Liver (tissue), 9 donors: Measurements from ENCODE around the gene TAL1. TPM values are rescaled to one million over a fixed set of nuclear protein-coding genes. Genes with fewer than 3 reads are reported as not detected.

Experiments used
- DNase-seq: peaks from one replicate; pipeline ENCODE4 v3.0.0-alpha.2; 2017; ENCODE audit warnings: low spot score
- H3K27ac ChIP-seq, 2 donors: one replicate each; pipeline ENCODE4 v1.7.0; 2013; ENCODE audit warnings: inconsistent platforms in 2 of 2, low read length in 2 of 2, control low read depth in 1 of 2, low read depth in 1 of 2, mild to moderate bottlenecking in 1 of 2
- H3K27me3 ChIP-seq, 4 donors: one replicate each; pipeline versions ENCODE4 v1.6.1 to v1.7.0; 2013; ENCODE audit warnings: low read length in 3 of 4, inconsistent platforms in 1 of 4, mild to moderate bottlenecking in 1 of 4, moderate library complexity in 1 of 4; ENCODE audit not compliant: control insufficient read depth in 4 of 4, insufficient read depth in 4 of 4
- H3K36me3 ChIP-seq, 4 donors: one replicate each; pipeline versions ENCODE4 v1.6.1 to v1.7.0; 2013; ENCODE audit warnings: low read length in 3 of 4, mild to moderate bottlenecking in 3 of 4, low read depth in 1 of 4, moderate library complexity in 1 of 4; ENCODE audit not compliant: control insufficient read depth in 4 of 4, insufficient read depth in 3 of 4
- H3K4me1 ChIP-seq, 4 donors: one replicate each; pipeline versions ENCODE4 v1.6.1 to v1.7.0; 2013; ENCODE audit warnings: low read length in 3 of 4, mild to moderate bottlenecking in 3 of 4, moderate library complexity in 1 of 4; ENCODE audit not compliant: control insufficient read depth in 4 of 4, insufficient read depth in 4 of 4
- H3K4me3 ChIP-seq, 3 donors: one replicate each; pipeline versions ENCODE4 v1.6.1 to v1.7.0; 2013; ENCODE audit warnings: low read length in 3 of 3, control low read depth in 1 of 3, low read depth in 1 of 3, mild to moderate bottlenecking in 1 of 3
- H3K9ac ChIP-seq, 2 donors: one replicate each; pipeline ENCODE4 v1.7.0; 2013; ENCODE audit warnings: low read length in 2 of 2, mild to moderate bottlenecking in 2 of 2, moderate library complexity in 2 of 2, control low read depth in 1 of 2, low read depth in 1 of 2
- H3K9me3 ChIP-seq, 4 donors: one replicate each; pipeline versions ENCODE4 v1.6.1 to v1.7.0; 2013; ENCODE audit warnings: low read length in 3 of 4; ENCODE audit not compliant: control insufficient read depth in 4 of 4
- ATF3 ChIP-seq: IDR thresholded peaks from 2 replicates; pipeline ENCODE4 v1.6.1; 2016; ENCODE audit warnings: antibody characterized with exemption
- EGR1 ChIP-seq, 2 donors: IDR thresholded peaks; 2 replicates each; pipeline ENCODE4 v1.6.1; 2016 to 2018; ENCODE audit warnings: antibody characterized with exemption in 2 of 2, low read depth in 2 of 2
- FOXA1 ChIP-seq: IDR thresholded peaks from 2 replicates; pipeline ENCODE4 v1.6.1; 2016; ENCODE audit warnings: antibody characterized with exemption
- FOXA2 ChIP-seq: IDR thresholded peaks from 2 replicates; pipeline ENCODE4 v1.6.1; 2016; ENCODE audit warnings: antibody characterized with exemption
- GABPA ChIP-seq, 2 donors: IDR thresholded peaks in 1 of 2; conservative IDR thresholded peaks in 1 of 2; 2 replicates each; pipeline ENCODE4 v1.6.1; 2016; ENCODE audit warnings: antibody characterized with exemption in 2 of 2, mild to moderate bottlenecking in 1 of 2, moderate library complexity in 1 of 2
- HNF4A ChIP-seq, 2 donors: conservative IDR thresholded peaks; 2 replicates each; pipeline ENCODE4 v1.6.1; 2016; ENCODE audit warnings: antibody characterized with exemption in 2 of 2, mild to moderate bottlenecking in 2 of 2
- HNF4G ChIP-seq: IDR thresholded peaks from 2 replicates; pipeline ENCODE4 v1.6.1; 2016; ENCODE audit warnings: antibody characterized with exemption
- MAX ChIP-seq: IDR thresholded peaks from 2 replicates; pipeline ENCODE4 v1.6.1; 2016; ENCODE audit warnings: antibody characterized with exemption
- NR2F2 ChIP-seq: IDR thresholded peaks from 2 replicates; pipeline ENCODE4 v1.6.1; 2016; ENCODE audit warnings: antibody characterized with exemption
- RAD21 ChIP-seq, 2 donors: IDR thresholded peaks; 2 replicates each; pipeline ENCODE4 v1.6.1; 2016; ENCODE audit warnings: antibody characterized with exemption in 2 of 2, mild to moderate bottlenecking in 2 of 2
- RXRA ChIP-seq, 2 donors: IDR thresholded peaks; 2 replicates each; pipeline ENCODE4 v1.6.1; 2017 to 2018; ENCODE audit warnings: antibody characterized with exemption in 2 of 2, mild to moderate bottlenecking in 1 of 2
- SP1 ChIP-seq: IDR thresholded peaks from 2 replicates; pipeline ENCODE4 v1.6.1; 2018; ENCODE audit warnings: antibody characterized with exemption, mild to moderate bottlenecking
- TAF1 ChIP-seq: conservative IDR thresholded peaks from 2 replicates; pipeline ENCODE4 v1.6.1; 2016; ENCODE audit warnings: antibody characterized with exemption, mild to moderate bottlenecking
- YY1 ChIP-seq: IDR thresholded peaks from 2 replicates; pipeline ENCODE4 v1.6.1; 2016; ENCODE audit warnings: antibody characterized with exemption, mild to moderate bottlenecking
- WGBS: extraction: QIAGEN DNeasy Blood & Tissue Kit; methylation state at CpG from one replicate; pipeline ENCODE4 v1.1.7; 2013; 5-methylcytosine and 5-hydroxymethylcytosine counted together
- polyA plus RNA-seq, 2 donors: library from polyadenylated mRNA; stranded (reverse) in 1 of 2; unstranded in 1 of 2; fragments of 200-250 nt in 1 of 2; fragments of >200 nt in 1 of 2; fragmentation: Nextera tagmentation in 1 of 2; extraction: Ambion mirVana in 1 of 2; gene quantifications; one replicate each; pipeline versions ENCODE4 v1.2.1 to v1.2.3, GENCODE V29; 2013 to 2015
- total RNA-seq, 2 donors: library from RNA; depleted of rRNA; stranded (reverse); fragments of >200 nt; gene quantifications; one replicate each; pipeline ENCODE4 v1.2.3, GENCODE V29; 2014
- TF ChIP-seq, protein P1 (sequence below): IDR thresholded peaks from 2 replicates; pipeline ENCODE4 v1.6.1; 2016; ENCODE audit warnings: antibody characterized with exemption, mild to moderate bottlenecking
- TF ChIP-seq, protein P2 (sequence below): fragments of 150-350 bp; IDR thresholded peaks from 2 replicates; pipeline ENCODE4 v1.5.1; 2017; ENCODE audit warnings: improper control_type of control experiment, low read depth, low read length; ENCODE audit not compliant: missing input control
- donor health status: healthy.
- donor health status: healthy.
- donor health status: healthy.
- donor health status: healthy.
- donor health status: healthy.

TAL1 gene
- total and polyA plus RNA-seq, 4 donors = 0.79 to 184 (median 2.3) TPM

- Histone ChIP-seq H3K27ac (peak overlapping the region in 1 of 2 donors; percentile 31), H3K4me1 (no peaks in the 10 kb centered on the region), H3K36me3 (no peaks in the 10 kb centered on the region), H3K4me3 (no peak overlapping the region), H3K9ac (no peak overlapping the region), H3K9me3 (no peaks in the 10 kb centered on the region), H3K27me3 (no peaks in the 10 kb centered on the region)
- WGBS = 59% methylated on average over 11 of the region's 11 CpGs
- DNase-seq = peak; percentile 54
- TF ChIP-seq RXRA (IDR thresholded peaks at IDR 0.05) (no peak), MAX (peak; percentile 30), HNF4G (no peak), ATF3 (no peak), NR2F2 (peak; percentile 87), GABPA (IDR thresholded peaks at IDR 0.05 in 1 of 2, conservative IDR thresholded peaks at IDR 0.05 in 1 of 2) (no peak), TAF1 (no peak), EGR1 (IDR thresholded peaks at IDR 0.05; ENCODE audit: low read depth in 2 of 2) (peak in 1 of 2 donors; percentile 31), SP1 (peak; percentile 34), FOXA1 (no peak), YY1 (no peak)
- TF ChIP-seq, protein P1, sequence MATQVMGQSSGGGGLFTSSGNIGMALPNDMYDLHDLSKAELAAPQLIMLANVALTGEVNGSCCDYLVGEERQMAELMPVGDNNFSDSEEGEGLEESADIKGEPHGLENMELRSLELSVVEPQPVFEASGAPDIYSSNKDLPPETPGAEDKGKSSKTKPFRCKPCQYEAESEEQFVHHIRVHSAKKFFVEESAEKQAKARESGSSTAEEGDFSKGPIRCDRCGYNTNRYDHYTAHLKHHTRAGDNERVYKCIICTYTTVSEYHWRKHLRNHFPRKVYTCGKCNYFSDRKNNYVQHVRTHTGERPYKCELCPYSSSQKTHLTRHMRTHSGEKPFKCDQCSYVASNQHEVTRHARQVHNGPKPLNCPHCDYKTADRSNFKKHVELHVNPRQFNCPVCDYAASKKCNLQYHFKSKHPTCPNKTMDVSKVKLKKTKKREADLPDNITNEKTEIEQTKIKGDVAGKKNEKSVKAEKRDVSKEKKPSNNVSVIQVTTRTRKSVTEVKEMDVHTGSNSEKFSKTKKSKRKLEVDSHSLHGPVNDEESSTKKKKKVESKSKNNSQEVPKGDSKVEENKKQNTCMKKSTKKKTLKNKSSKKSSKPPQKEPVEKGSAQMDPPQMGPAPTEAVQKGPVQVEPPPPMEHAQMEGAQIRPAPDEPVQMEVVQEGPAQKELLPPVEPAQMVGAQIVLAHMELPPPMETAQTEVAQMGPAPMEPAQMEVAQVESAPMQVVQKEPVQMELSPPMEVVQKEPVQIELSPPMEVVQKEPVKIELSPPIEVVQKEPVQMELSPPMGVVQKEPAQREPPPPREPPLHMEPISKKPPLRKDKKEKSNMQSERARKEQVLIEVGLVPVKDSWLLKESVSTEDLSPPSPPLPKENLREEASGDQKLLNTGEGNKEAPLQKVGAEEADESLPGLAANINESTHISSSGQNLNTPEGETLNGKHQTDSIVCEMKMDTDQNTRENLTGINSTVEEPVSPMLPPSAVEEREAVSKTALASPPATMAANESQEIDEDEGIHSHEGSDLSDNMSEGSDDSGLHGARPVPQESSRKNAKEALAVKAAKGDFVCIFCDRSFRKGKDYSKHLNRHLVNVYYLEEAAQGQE = no peak
Observed at GRCh38 chr1:47241114-47242113, 9.4 kb upstream of the TAL1 start.

GRCh38 chr1:47238935-47239592 is 7.0 kb upstream of the TAL1 start:
- no peak for DNase-seq
- Histone ChIP-seq H3K4me1 (peaks cover 0 to 3% (median 0%) of the 10 kb centered on the region in 4 donors), H3K9ac (no peak overlapping the region), H3K36me3 (no peaks in the 10 kb centered on the region), H3K27me3 (peaks cover 0 to under 1% (median 0%) of the 10 kb centered on the region in 4 donors), H3K9me3 (no peaks in the 10 kb centered on the region), H3K4me3 (no peak overlapping the region), H3K27ac (no peak overlapping the region)
- 66% methylated on average over 5 of the region's 5 CpGs for WGBS
- no peak for TF ChIP-seq ATF3
- TF ChIP-seq MAX = no peak
- TF ChIP-seq, protein P1 = no peak
- TF ChIP-seq FOXA1 = no peak
- TF ChIP-seq TAF1 = no peak
- no peak for TF ChIP-seq HNF4A (conservative IDR thresholded peaks at IDR 0.05)
- TF ChIP-seq, protein P2, sequence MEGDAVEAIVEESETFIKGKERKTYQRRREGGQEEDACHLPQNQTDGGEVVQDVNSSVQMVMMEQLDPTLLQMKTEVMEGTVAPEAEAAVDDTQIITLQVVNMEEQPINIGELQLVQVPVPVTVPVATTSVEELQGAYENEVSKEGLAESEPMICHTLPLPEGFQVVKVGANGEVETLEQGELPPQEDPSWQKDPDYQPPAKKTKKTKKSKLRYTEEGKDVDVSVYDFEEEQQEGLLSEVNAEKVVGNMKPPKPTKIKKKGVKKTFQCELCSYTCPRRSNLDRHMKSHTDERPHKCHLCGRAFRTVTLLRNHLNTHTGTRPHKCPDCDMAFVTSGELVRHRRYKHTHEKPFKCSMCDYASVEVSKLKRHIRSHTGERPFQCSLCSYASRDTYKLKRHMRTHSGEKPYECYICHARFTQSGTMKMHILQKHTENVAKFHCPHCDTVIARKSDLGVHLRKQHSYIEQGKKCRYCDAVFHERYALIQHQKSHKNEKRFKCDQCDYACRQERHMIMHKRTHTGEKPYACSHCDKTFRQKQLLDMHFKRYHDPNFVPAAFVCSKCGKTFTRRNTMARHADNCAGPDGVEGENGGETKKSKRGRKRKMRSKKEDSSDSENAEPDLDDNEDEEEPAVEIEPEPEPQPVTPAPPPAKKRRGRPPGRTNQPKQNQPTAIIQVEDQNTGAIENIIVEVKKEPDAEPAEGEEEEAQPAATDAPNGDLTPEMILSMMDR = no peak
- TF ChIP-seq RXRA (IDR thresholded peaks at IDR 0.05) = no peak
- TF ChIP-seq GABPA (IDR thresholded peaks at IDR 0.05 in 1 of 2, conservative IDR thresholded peaks at IDR 0.05 in 1 of 2) = no peak
- no peak for TF ChIP-seq RAD21 (IDR thresholded peaks at IDR 0.05)
- no peak for TF ChIP-seq SP1
- TF ChIP-seq YY1 = no peak
- no peak for TF ChIP-seq EGR1 (IDR thresholded peaks at IDR 0.05; ENCODE audit: low read depth in 2 of 2)
- no peak for TF ChIP-seq FOXA2
- TF ChIP-seq HNF4G = no peak
